Sigmoid colon (tissue), 4 donors: ENCODE measurements around the gene DOK6.

Experiments
- CTCF ChIP-seq, 4 experiments: fragments of 450-650 bp in 3 of 4; fragments of 200-600 bp in 1 of 4; IDR thresholded peaks; one replicate each; pipeline ENCODE4 v1.5.1; 2016 to 2019; ENCODE audit warnings: antibody characterized with exemption in 4 of 4, mild to moderate bottlenecking in 3 of 4, moderate library complexity in 2 of 4
- POLR2A ChIP-seq, 2 donors: fragments of 450-650 bp; IDR thresholded peaks; one replicate each; pipeline ENCODE4 v1.6.1; 2016; ENCODE audit warnings: antibody characterized with exemption in 2 of 2, mild to moderate bottlenecking in 2 of 2, moderate library complexity in 2 of 2
- POLR2AphosphoS5 ChIP-seq, 4 donors: sonication (generic); formaldehyde crosslinking; IDR thresholded peaks; one replicate each; pipeline ENCODE4 v1.6.1; 2017; ENCODE audit warnings: antibody characterized with exemption in 4 of 4

- TF ChIP-seq CTCF (IDR thresholded peaks at IDR 0.05) (no peak), POLR2A (IDR thresholded peaks at IDR 0.05) (no peak), POLR2AphosphoS5 (IDR thresholded peaks at IDR 0.05) (no peak)
These were observed 297.0 kb downstream of the DOK6 start for GRCh38 chr18:69697689-69698088.
